ENCODE data around the gene SMC3. TPM values are rescaled to one million over a fixed set of nuclear protein-coding genes. Genes with fewer than 3 reads are reported as not detected.

SMC3 gene
- total and polyA plus RNA-seq, 2 of the 13 experiments (the other 11 are each of a cell fraction or from before 2014, with no cell fraction given): 11.7 to 48.0 TPM

GRCh38 chr10:110567201-110568054 lies at the start of gene SMC3 (continued):
- TF ChIP-seq ARID5B (CRISPR knock-in tag; IDR thresholded peaks at IDR 0.05) (peak; percentile 59; the same call in 1 of the 2 replicates), ZNF10 (CRISPR knock-in tag; IDR thresholded peaks at IDR 0.05; ENCODE audit: borderline replicate concordance, low read depth) (no peak), TP53 (CRISPR knock-in tag; conservative IDR thresholded peaks at IDR 0.05) (0 out of 2 replicates have a peak, but pooled peaks have one; percentile 24), CCAR2 (optimal IDR thresholded peaks at IDR 0.05; ENCODE audit: low read depth, low read length) (no peak), ZNF780A (CRISPR knock-in tag; IDR thresholded peaks at IDR 0.05) (peak; percentile 73; the same call in 1 of the 2 replicates), DR1 (CRISPR knock-in tag; IDR thresholded peaks at IDR 0.05) (peak; percentile 83), PTBP1 (IDR thresholded peaks at IDR 0.05; ENCODE audit: low read depth, low read length, poor library complexity, severe bottlenecking) (no peak), ZNF710 (CRISPR knock-in tag; IDR thresholded peaks at IDR 0.05; ENCODE audit: borderline replicate concordance) (no peak), TGIF2 (CRISPR knock-in tag; IDR thresholded peaks at IDR 0.05) (peak; percentile 59; the same call in 1 of the 2 replicates), ZNF468 (CRISPR knock-in tag; IDR thresholded peaks at IDR 0.05) (peak; percentile 81), HNF1B (CRISPR knock-in tag; IDR thresholded peaks at IDR 0.05) (peak; percentile 56), YEATS4 (CRISPR knock-in tag; IDR thresholded peaks at IDR 0.05; ENCODE audit: borderline replicate concordance) (peak; percentile 83), ZSCAN9 (CRISPR knock-in tag; IDR thresholded peaks at IDR 0.05; ENCODE audit: borderline replicate concordance) (no peak; the same call in none of the 2 replicates), ZFP90 (CRISPR knock-in tag; IDR thresholded peaks at IDR 0.05; ENCODE audit: borderline replicate concordance) (peak; percentile 45), ZNF101 (CRISPR knock-in tag; IDR thresholded peaks at IDR 0.05; ENCODE audit: borderline replicate concordance, low read depth) (no peak), BRD4 (CRISPR knock-in tag; IDR thresholded peaks at IDR 0.05) (peak; percentile 55; the same call in 1 of the 2 replicates), ZMAT5 (CRISPR knock-in tag; IDR thresholded peaks at IDR 0.05; ENCODE audit: borderline replicate concordance, low read depth) (no peak), ZSCAN5A (CRISPR knock-in tag; IDR thresholded peaks at IDR 0.05; ENCODE audit: borderline replicate concordance) (peak; percentile 88; the same call in 1 of the 2 replicates), HNF4A (CRISPR knock-in tag; IDR thresholded peaks at IDR 0.05) (peak; percentile 42)
